SK-N-SH (cell line): Measurements from ENCODE around the gene PDHB. TPM values are rescaled to one million over a fixed set of nuclear protein-coding genes. Genes with fewer than 3 reads are reported as not detected.
"Not testable (repeated sequence)": the region's sequence is repeated elsewhere in the genome, so short reads cannot be mapped to it uniquely, and the experiment has no call there.

Experiments
- CTCF ChIA-PET: fragments of 300-600, 350-600 bp; formaldehyde crosslinking; extraction: SDS; loops from one replicate; lab custom pipeline; 2021; lab: Yijun Ruan, JAX
- POLR2A ChIA-PET: fragments of 350-600 bp; sonication (Branson Sonifier 250); formaldehyde crosslinking; extraction: SDS; loops from one replicate; lab custom pipeline; 2020; ENCODE audit warnings: antibody characterized with exemption, inconsistent platforms; lab: Yijun Ruan, JAX
- DNase-seq: peaks from one replicate; pipeline ENCODE4 v3.0.0; 2012
- H2AFZ ChIP-seq: fragments of 200-600 bp; sonication (generic); 2 replicates; pipeline ENCODE4 v1.8.1; 2016; ENCODE audit warnings: antibody characterized with exemption, mild to moderate bottlenecking, low read depth
- H3F3A ChIP-seq: fragments of 200-600 bp; sonication (generic); replicated peaks from 2 replicates; pipeline ENCODE3; 2016; ENCODE audit warnings: antibody characterized with exemption, mild to moderate bottlenecking; ENCODE audit not compliant: insufficient read depth
- H3K27ac ChIP-seq, 2 experiments: fragments of 200-500 bp in 1 of 2; fragments of 200-600 bp in 1 of 2; sonication (Bioruptor generic) in 1 of 2; sonication (generic), shearing (Covaris generic) in 1 of 2; 2 replicates each; pipeline versions ENCODE4 v1.5.1 to v1.6.1; 2014 to 2016; ENCODE audit warnings: low read depth in 2 of 2, inconsistent platforms in 1 of 2, low read length in 1 of 2, mild to moderate bottlenecking in 1 of 2, mixed read lengths in 1 of 2
- H3K27me3 ChIP-seq: fragments of 200-600 bp; sonication (generic), shearing (Covaris generic); 2 replicates; pipeline ENCODE4 v1.6.1; 2016; ENCODE audit warnings: mixed run types; ENCODE audit not compliant: insufficient read depth
- H3K36me3 ChIP-seq, 2 experiments: fragments of 200-500 bp in 1 of 2; fragments of 200-600 bp in 1 of 2; sonication (Bioruptor generic) in 1 of 2; sonication (generic) in 1 of 2; replicated peaks in 1 of 2; 2 replicates each; pipeline versions ENCODE3 to v1.5.1; 2014 to 2016; ENCODE audit warnings: low read length in 1 of 2, mild to moderate bottlenecking in 1 of 2; ENCODE audit not compliant: insufficient read depth in 2 of 2, control insufficient read depth in 1 of 2
- H3K4me1 ChIP-seq, 2 experiments: fragments of 200-500 bp in 1 of 2; fragments of 200-600 bp in 1 of 2; sonication (Bioruptor generic) in 1 of 2; sonication (generic), shearing (Covaris generic) in 1 of 2; 2 replicates each; pipeline versions ENCODE4 v1.5.1 to v1.6.1; 2014 to 2016; ENCODE audit warnings: low read depth in 1 of 2, low read length in 1 of 2, mixed run types in 1 of 2; ENCODE audit not compliant: insufficient read depth in 2 of 2, control insufficient read depth in 1 of 2
- H3K4me2 ChIP-seq: fragments of 200-600 bp; sonication (generic), shearing (Covaris generic); 2 replicates; pipeline ENCODE4 v1.6.1; 2017; ENCODE audit warnings: mixed run types
- H3K4me3 ChIP-seq, 2 experiments: fragments of 200-500 bp in 1 of 2; fragments of 200-600 bp in 1 of 2; sonication (Bioruptor generic) in 1 of 2; sonication (generic), shearing (Covaris generic) in 1 of 2; 2 replicates each; pipeline versions ENCODE4 v1.5.1 to v1.8.1; 2014 to 2016; ENCODE audit warnings: low read depth in 2 of 2, inconsistent platforms in 1 of 2, low read length in 1 of 2, mild to moderate bottlenecking in 1 of 2, mixed read lengths in 1 of 2, moderate library complexity in 1 of 2
- H3K79me2 ChIP-seq: fragments of 200-600 bp; sonication (generic); 2 replicates; pipeline ENCODE4 v1.8.1; 2017; ENCODE audit warnings: mild to moderate bottlenecking; ENCODE audit not compliant: insufficient read depth
- H3K9ac ChIP-seq: fragments of 200-600 bp; sonication (generic); 2 replicates; pipeline ENCODE4 v1.6.1; 2017; ENCODE audit warnings: mixed run types
- H3K9me2 ChIP-seq: fragments of 200-600 bp; sonication (generic); 2 replicates; pipeline ENCODE4 v1.6.1; 2017; ENCODE audit warnings: mixed run types
- H3K9me3 ChIP-seq: fragments of 200-600 bp; sonication (generic); 2 replicates; pipeline ENCODE4 v1.6.1; 2017; ENCODE audit warnings: mixed run types, mild to moderate bottlenecking, moderate library complexity
- H4K20me1 ChIP-seq: fragments of 200-600 bp; sonication (generic); 2 replicates; pipeline ENCODE4 v1.6.1; 2017; ENCODE audit warnings: mild to moderate bottlenecking, mixed run types; ENCODE audit not compliant: insufficient read depth
- ELF1 ChIP-seq: IDR thresholded peaks from 2 replicates; pipeline ENCODE4 v1.4.0; 2012
- EP300 ChIP-seq, 2 experiments: IDR thresholded peaks; 2 replicates each; pipeline versions ENCODE4 v1.4.0 to v1.6.1; 2012; ENCODE audit warnings: borderline replicate concordance in 1 of 2, low read depth in 1 of 2, low read length in 1 of 2
- FOSL2 ChIP-seq: IDR thresholded peaks from 2 replicates; pipeline ENCODE4 v1.4.0; 2012; ENCODE audit warnings: low read depth, mild to moderate bottlenecking, moderate library complexity, borderline replicate concordance
- FOXJ3 ChIP-seq: sonication (generic); formaldehyde crosslinking; IDR thresholded peaks from 2 replicates; pipeline ENCODE4 v1.5.1; 2020; ENCODE audit warnings: mild to moderate bottlenecking, missing genetic modification reagents
- RFX5 ChIP-seq: IDR thresholded peaks from 2 replicates; pipeline ENCODE4 v1.6.1; 2012; ENCODE audit warnings: mild to moderate bottlenecking, improper control_type of control experiment, low read length
- SMC3 ChIP-seq: IDR thresholded peaks from 2 replicates; pipeline ENCODE4 v1.6.1; 2012; ENCODE audit warnings: low read depth, low read length, improper control_type of control experiment
- TCF12 ChIP-seq: IDR thresholded peaks from 2 replicates; pipeline ENCODE4 v1.4.0; 2012
- WGBS: methylation state at CpG from one replicate; pipeline ENCODE4 v1.1.6; 2017; ENCODE audit warnings: low lambda C conversion rate; 5-methylcytosine and 5-hydroxymethylcytosine counted together
- polyA plus RNA-seq, 3 experiments: library from polyadenylated mRNA; depleted of rRNA; stranded (reverse); fragments of >200 nt; gene quantifications; 2 replicates each; pipeline ENCODE4 v1.2.3, GENCODE V29; 2012
- TF ChIP-seq, protein P1 (sequence below): IDR thresholded peaks from 2 replicates; pipeline ENCODE4 v1.6.1; 2012; ENCODE audit warnings: mild to moderate bottlenecking, low read depth, low read length, moderate library complexity
- TF ChIP-seq, protein P2 (sequence below): fragments of 150-350 bp; IDR thresholded peaks from 2 replicates; pipeline ENCODE4 v1.6.1; 2017; ENCODE audit warnings: antibody characterized with exemption, low read length, low read depth, borderline replicate concordance

The PDHB gene
- polyA plus RNA-seq, 1 of the 3 experiments (the other 2 are of a cell fraction) = 87.5 TPM

GRCh38 chr3:58452176-58452575 is 18.5 kb upstream of the PDHB start (continued):
- TF ChIP-seq, protein P1, sequence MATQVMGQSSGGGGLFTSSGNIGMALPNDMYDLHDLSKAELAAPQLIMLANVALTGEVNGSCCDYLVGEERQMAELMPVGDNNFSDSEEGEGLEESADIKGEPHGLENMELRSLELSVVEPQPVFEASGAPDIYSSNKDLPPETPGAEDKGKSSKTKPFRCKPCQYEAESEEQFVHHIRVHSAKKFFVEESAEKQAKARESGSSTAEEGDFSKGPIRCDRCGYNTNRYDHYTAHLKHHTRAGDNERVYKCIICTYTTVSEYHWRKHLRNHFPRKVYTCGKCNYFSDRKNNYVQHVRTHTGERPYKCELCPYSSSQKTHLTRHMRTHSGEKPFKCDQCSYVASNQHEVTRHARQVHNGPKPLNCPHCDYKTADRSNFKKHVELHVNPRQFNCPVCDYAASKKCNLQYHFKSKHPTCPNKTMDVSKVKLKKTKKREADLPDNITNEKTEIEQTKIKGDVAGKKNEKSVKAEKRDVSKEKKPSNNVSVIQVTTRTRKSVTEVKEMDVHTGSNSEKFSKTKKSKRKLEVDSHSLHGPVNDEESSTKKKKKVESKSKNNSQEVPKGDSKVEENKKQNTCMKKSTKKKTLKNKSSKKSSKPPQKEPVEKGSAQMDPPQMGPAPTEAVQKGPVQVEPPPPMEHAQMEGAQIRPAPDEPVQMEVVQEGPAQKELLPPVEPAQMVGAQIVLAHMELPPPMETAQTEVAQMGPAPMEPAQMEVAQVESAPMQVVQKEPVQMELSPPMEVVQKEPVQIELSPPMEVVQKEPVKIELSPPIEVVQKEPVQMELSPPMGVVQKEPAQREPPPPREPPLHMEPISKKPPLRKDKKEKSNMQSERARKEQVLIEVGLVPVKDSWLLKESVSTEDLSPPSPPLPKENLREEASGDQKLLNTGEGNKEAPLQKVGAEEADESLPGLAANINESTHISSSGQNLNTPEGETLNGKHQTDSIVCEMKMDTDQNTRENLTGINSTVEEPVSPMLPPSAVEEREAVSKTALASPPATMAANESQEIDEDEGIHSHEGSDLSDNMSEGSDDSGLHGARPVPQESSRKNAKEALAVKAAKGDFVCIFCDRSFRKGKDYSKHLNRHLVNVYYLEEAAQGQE = no peak
- TF ChIP-seq SMC3 = no peak
- no peak for TF ChIP-seq RFX5

- Histone ChIP-seq H3K79me2 (no peaks in the 10 kb centered on the region), H3K4me2 (no peak overlapping the region), H3K27ac (no peak overlapping the region), H3K4me3 (no peak overlapping the region), H4K20me1 (no peaks in the 10 kb centered on the region), H3F3A (no peaks in the 10 kb centered on the region), H2AFZ (no peak overlapping the region), H3K9me3 (no peaks in the 10 kb centered on the region), H3K4me1 (no peaks in the 10 kb centered on the region), H3K36me3 (no peaks in the 10 kb centered on the region), H3K9me2 (no peaks in the 10 kb centered on the region), H3K9ac (no peak overlapping the region)
- WGBS = 65% methylated on average over 4 of the region's 4 CpGs
- no peak for DNase-seq
- POLR2A ChIA-PET = no interaction called here
- CTCF ChIA-PET = interaction anchor here (1.0 to 1.5 kb wide), 2 partner anchors 22 to 25 kb away, joined by 4 to 6 read pairs; no protein-coding TSS in a partner anchor
- TF ChIP-seq, protein P1 = no peak
- no peak for TF ChIP-seq TCF12
- no peak for TF ChIP-seq FOXJ3 (CRISPR knock-in tag)
- TF ChIP-seq ELF1 = no peak
- TF ChIP-seq, protein P2, sequence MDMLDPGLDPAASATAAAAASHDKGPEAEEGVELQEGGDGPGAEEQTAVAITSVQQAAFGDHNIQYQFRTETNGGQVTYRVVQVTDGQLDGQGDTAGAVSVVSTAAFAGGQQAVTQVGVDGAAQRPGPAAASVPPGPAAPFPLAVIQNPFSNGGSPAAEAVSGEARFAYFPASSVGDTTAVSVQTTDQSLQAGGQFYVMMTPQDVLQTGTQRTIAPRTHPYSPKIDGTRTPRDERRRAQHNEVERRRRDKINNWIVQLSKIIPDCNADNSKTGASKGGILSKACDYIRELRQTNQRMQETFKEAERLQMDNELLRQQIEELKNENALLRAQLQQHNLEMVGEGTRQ = no peak
- TF ChIP-seq FOSL2 = no peak
- no peak for TF ChIP-seq EP300 (IDR thresholded peaks at IDR 0.05; ENCODE audit: borderline replicate concordance in 1 of 2, low read depth in 1 of 2, low read length in 1 of 2)
- no peak for TF ChIP-seq SMC3
- TF ChIP-seq, all 33 proteins: peak for 0
- no peaks in the 10 kb centered on the region for H3K27me3 ChIP-seq
Observed at GRCh38 chr3:58441514-58442450, 8.2 kb upstream of the PDHB start.

DNA sequence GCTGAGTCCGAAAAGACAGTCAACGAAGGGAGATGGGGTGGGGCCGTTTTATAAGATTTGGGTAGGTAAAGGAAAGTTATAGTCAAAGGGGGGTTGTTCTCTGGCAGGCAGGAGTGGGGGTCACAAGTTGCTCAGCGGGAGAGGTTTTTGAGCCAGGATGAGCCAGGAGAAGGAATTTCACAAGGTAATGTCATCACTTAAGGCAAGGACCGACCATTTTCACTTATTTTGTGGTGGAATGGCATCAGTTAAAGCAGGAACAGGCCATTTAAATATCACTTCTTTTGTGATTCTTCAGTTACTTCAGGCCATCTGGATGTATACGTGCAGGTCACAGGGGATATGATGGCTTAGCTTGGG is 7.3 kb upstream of the PDHB start:
- H3K9me2 ChIP-seq, H3K4me2 ChIP-seq, H3K9ac ChIP-seq, H4K20me1 ChIP-seq, H3K4me1 ChIP-seq, H3K36me3 ChIP-seq, H3K27me3 ChIP-seq, H3K4me3 ChIP-seq, H3K79me2 ChIP-seq, H3K27ac ChIP-seq, H3K9me3 ChIP-seq, DNase-seq, H2AFZ ChIP-seq, H3F3A ChIP-seq, POLR2A ChIA-PET: not testable (repeated sequence)
- 84% methylated on average over 6 of the region's 6 CpGs for WGBS
- CTCF ChIA-PET = interaction anchor here (1.0 to 1.5 kb wide), 2 partner anchors 23 to 24 kb away, joined by 4 to 6 read pairs; no protein-coding TSS in a partner anchor

DNA sequence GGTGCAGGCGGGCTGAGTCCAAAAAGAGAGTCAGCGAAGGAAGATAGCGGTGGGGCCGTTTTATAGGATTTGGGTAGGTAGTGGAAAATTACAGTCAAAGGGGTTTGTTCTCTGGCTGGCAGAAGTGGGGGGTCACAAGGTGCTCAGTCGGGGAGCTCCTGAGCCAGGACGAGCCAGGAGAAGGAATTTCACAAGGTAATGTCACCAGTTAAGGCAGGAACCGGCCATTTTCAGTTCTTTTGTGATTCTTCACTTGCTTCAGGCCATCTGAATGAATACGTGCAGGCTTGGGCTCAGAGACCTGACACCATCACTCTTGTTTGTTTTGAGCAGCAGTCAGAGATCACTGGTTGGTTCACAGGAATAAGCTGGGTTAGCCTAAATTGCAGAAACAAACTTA is 3.6 kb upstream of the PDHB start:
- H3F3A ChIP-seq, H3K27ac ChIP-seq, H3K9me2 ChIP-seq, H3K9me3 ChIP-seq, H3K36me3 ChIP-seq, H3K9ac ChIP-seq, H4K20me1 ChIP-seq, H3K4me3 ChIP-seq, H2AFZ ChIP-seq, H3K27me3 ChIP-seq, H3K4me2 ChIP-seq, DNase-seq, POLR2A ChIA-PET: not testable (repeated sequence)
- Histone ChIP-seq H3K79me2 (peaks cover 12% of the 10 kb centered on the region), H3K4me1 (peaks cover 6 to 13% of the 10 kb centered on the region in 2 experiments)
- CTCF ChIA-PET = interaction anchor here (0.7 to 1.8 kb wide), 3 partner anchors 27 to 204 kb away, joined by 4 to 7 read pairs (median 4); no protein-coding TSS in a partner anchor
- WGBS = 77% methylated on average over 8 of the region's 8 CpGs
